ENCODE results near the gene LMX1B.

- TF ChIP-seq CTCF (conservative IDR thresholded peaks at IDR 0.05 in 1 of 2, IDR thresholded peaks at IDR 0.05 in 1 of 2; ENCODE audit: low read depth in 1 of 2, low read length in 2 of 2) (no peak), EZH2 (IDR thresholded peaks at IDR 0.05; ENCODE audit: low read length, missing control alignments) (no peak)
Measured at GRCh38 chr9:126595982-126596381, 17.7 kb upstream of the LMX1B start.
